ENCODE results near the gene TROAP.

GRCh38 chr12:49332891-49333371 lies 9.9 kb downstream of the TROAP start:
- TF ChIP-seq POLR2AphosphoS5 (IDR thresholded peaks at IDR 0.05; ENCODE audit: low read depth, low read length) = no peak
- TF ChIP-seq TAF1 (IDR thresholded peaks at IDR 0.05; ENCODE audit: borderline replicate concordance, insufficient read depth, low read length) = no peak
- no peak for TF ChIP-seq SIN3A (IDR thresholded peaks at IDR 0.05; ENCODE audit: borderline replicate concordance, insufficient read depth, low read length)
- TF ChIP-seq REST (IDR thresholded peaks at IDR 0.05; ENCODE audit: insufficient read depth in 1 of 2, low read depth in 2 of 2, low read length in 2 of 2) = no peak

Data from PFSK-1 (cell line).